Prostate gland (tissue), 2 donors: Measurements from ENCODE around the gene AFF3. TPM values are rescaled to one million over a fixed set of nuclear protein-coding genes. Genes with fewer than 3 reads are reported as not detected.

Experiments
- DNase-seq: peaks from one replicate; pipeline ENCODE4 v3.0.0-alpha.2; 2019; ENCODE audit warnings: low spot score
- H3K27ac ChIP-seq, 2 donors: fragments of 200-600 bp; sonication (generic); 2 replicates each; pipeline ENCODE4 v1.5.1; 2017 to 2019
- H3K27me3 ChIP-seq: fragments of 200-600 bp; sonication (generic); replicated peaks from 2 replicates; pipeline ENCODE4 v1.5.1; 2019; ENCODE audit not compliant: insufficient read depth
- H3K36me3 ChIP-seq, 2 donors: fragments of 200-600 bp; sonication (generic); 1 replicate in 1 of 2; 2 replicates in 1 of 2; pipeline versions ENCODE4 v1.5.1 to v1.8.1; 2017 to 2019
- H3K4me1 ChIP-seq: fragments of 200-600 bp; sonication (generic); replicated peaks from 2 replicates; pipeline ENCODE4 v1.5.1; 2019
- H3K4me3 ChIP-seq, 2 donors: fragments of 200-600 bp; sonication (generic); 2 replicates each; pipeline ENCODE4 v1.5.1; 2017 to 2019
- H3K9me3 ChIP-seq: fragments of 200-600 bp; sonication (generic); 2 replicates; pipeline ENCODE4 v1.5.1; 2017
- CTCF ChIP-seq, 4 experiments: fragments of 200-600 bp in 2 of 4; fragments of 450-650 bp in 2 of 4; sonication (generic) in 2 of 4; IDR thresholded peaks; 1 replicate in 3 of 4; 2 replicates in 1 of 4; pipeline ENCODE4 v1.5.1; 2016 to 2019; ENCODE audit warnings: antibody characterized with exemption in 4 of 4, mild to moderate bottlenecking in 2 of 4, moderate library complexity in 2 of 4
- POLR2A ChIP-seq: fragments of 450-650 bp; IDR thresholded peaks from one replicate; pipeline ENCODE4 v1.6.1; 2016; ENCODE audit warnings: antibody characterized with exemption, mild to moderate bottlenecking
- POLR2AphosphoS5 ChIP-seq: sonication (generic); formaldehyde crosslinking; IDR thresholded peaks from one replicate; pipeline ENCODE4 v1.6.1; 2017; ENCODE audit warnings: antibody characterized with exemption
- WGBS: methylation state at CpG from one replicate; pipeline ENCODE4 v1.1.5; 2018; 5-methylcytosine and 5-hydroxymethylcytosine counted together
- intact Hi-C: fragments of 100-400 bp; cut with DNase I; formaldehyde crosslinking; loops from one replicate; pipeline ENCODE4 v1.14.2; 2022
- total RNA-seq, 2 donors: library from RNA; depleted of rRNA; stranded (reverse); fragments of >200 nt; gene quantifications; one replicate each; pipeline ENCODE4 v1.1.0, GENCODE V29; 2016

Gene AFF3
- total RNA-seq, 2 donors from 2014 or later, result 74.4 to 113 TPM

- WGBS, result 73% methylated on average over 10 of the region's 10 CpGs
- Histone ChIP-seq H3K4me3 (no peak overlapping the region), H3K4me1 (no peaks in the 10 kb centered on the region), H3K27ac (no peak overlapping the region), H3K27me3 (no peaks in the 10 kb centered on the region), H3K9me3 (no peaks in the 10 kb centered on the region), H3K36me3 (no peaks in the 10 kb centered on the region)
- intact Hi-C loops, result no loop called here
- DNase-seq, result no peak
- no peak for TF ChIP-seq CTCF (IDR thresholded peaks at IDR 0.05)
- no peak for TF ChIP-seq POLR2A
- TF ChIP-seq POLR2AphosphoS5, result no peak
Measured at GRCh38 chr2:99624677-99625076, 517.7 kb downstream of the AFF3 start.

GRCh38 chr2:99623613-99624012, 518.8 kb downstream of the AFF3 start:
- intact Hi-C loops, result no loop called here
- no peaks in the 10 kb centered on the region for H3K36me3 ChIP-seq
- no peaks in the 10 kb centered on the region for H3K27me3 ChIP-seq
- DNase-seq, result no peak
- H3K4me3 ChIP-seq, result no peak overlapping the region
- no peaks in the 10 kb centered on the region for H3K4me1 ChIP-seq
- H3K27ac ChIP-seq, result no peak overlapping the region
- TF ChIP-seq CTCF (IDR thresholded peaks at IDR 0.05), result no peak
- 95% methylated on average over 5 of the region's 5 CpGs for WGBS
- no peaks in the 10 kb centered on the region for H3K9me3 ChIP-seq

- Histone ChIP-seq H3K4me1 (no peaks in the 10 kb centered on the region), H3K27me3 (no peaks in the 10 kb centered on the region), H3K36me3 (no peaks in the 10 kb centered on the region), H3K4me3 (no peak overlapping the region), H3K9me3 (no peaks in the 10 kb centered on the region), H3K27ac (no peak overlapping the region)
- intact Hi-C loops, result no loop called here
- no peak for DNase-seq
- WGBS, result 97% methylated on average over 4 of the region's 4 CpGs
- TF ChIP-seq POLR2AphosphoS5 (no peak), CTCF (IDR thresholded peaks at IDR 0.05) (no peak)
Measured at GRCh38 chr2:99623035-99623434, 519.4 kb downstream of the AFF3 start.

GRCh38 chr2:99622534-99622933, 519.9 kb downstream of the AFF3 start:
- 39% methylated on average over 6 of the region's 6 CpGs for WGBS

More at GRCh38 chr2:99622534-99622933, 519.9 kb downstream of the AFF3 start:
- Histone ChIP-seq H3K9me3 (no peaks in the 10 kb centered on the region), H3K27me3 (no peaks in the 10 kb centered on the region), H3K4me1 (no peaks in the 10 kb centered on the region), H3K36me3 (no peaks in the 10 kb centered on the region), H3K27ac (no peak overlapping the region), H3K4me3 (no peak overlapping the region)
- DNase-seq, result no peak
- intact Hi-C loops, result no loop called here
- TF ChIP-seq CTCF (IDR thresholded peaks at IDR 0.05) (no peak), POLR2A (no peak), POLR2AphosphoS5 (no peak)
